ENCODE measurements around the gene CD72. TPM values are rescaled to one million over a fixed set of nuclear protein-coding genes. Genes with fewer than 3 reads are reported as not detected.

CD72 gene
- total RNA-seq, 1 donor from 2014 or later, result 3.1 TPM

DNA sequence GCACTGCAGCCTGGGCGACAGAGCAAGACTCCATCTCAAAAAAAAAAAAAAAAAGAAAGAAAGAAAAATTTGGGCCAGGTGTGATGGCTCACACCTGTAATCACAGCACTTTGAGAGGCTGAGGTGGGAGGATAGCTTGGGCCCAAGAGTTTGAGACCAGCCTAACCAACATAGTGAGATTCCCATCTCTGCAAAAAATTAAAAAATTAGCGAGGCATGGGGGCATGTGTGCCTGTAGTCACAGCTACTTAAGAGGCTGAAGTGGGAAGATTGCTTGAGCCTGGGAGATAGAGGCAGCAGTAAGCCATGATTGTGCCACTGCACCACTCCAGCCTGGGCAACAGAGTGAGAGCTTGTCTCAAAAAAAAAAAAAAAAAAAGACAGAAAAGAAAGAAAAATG is 35.4 kb upstream of the CD72 start:
- DNase-seq (ENCODE audit: low spot score, unreplicated experiment), result no peak
- H3K36me3 Mint-ChIP-seq (ENCODE audit: insufficient read depth), result peaks cover 2% of the 10 kb centered on the region
- H3K4me1 Mint-ChIP-seq (ENCODE audit: low read depth), result peaks cover 13% of the 10 kb centered on the region
- no peaks in the 10 kb centered on the region for H3K9me3 Mint-ChIP-seq (ENCODE audit: low read depth)
- H3K27ac Mint-ChIP-seq, result no peak overlapping the region
- TF ChIP-seq, protein P1, sequence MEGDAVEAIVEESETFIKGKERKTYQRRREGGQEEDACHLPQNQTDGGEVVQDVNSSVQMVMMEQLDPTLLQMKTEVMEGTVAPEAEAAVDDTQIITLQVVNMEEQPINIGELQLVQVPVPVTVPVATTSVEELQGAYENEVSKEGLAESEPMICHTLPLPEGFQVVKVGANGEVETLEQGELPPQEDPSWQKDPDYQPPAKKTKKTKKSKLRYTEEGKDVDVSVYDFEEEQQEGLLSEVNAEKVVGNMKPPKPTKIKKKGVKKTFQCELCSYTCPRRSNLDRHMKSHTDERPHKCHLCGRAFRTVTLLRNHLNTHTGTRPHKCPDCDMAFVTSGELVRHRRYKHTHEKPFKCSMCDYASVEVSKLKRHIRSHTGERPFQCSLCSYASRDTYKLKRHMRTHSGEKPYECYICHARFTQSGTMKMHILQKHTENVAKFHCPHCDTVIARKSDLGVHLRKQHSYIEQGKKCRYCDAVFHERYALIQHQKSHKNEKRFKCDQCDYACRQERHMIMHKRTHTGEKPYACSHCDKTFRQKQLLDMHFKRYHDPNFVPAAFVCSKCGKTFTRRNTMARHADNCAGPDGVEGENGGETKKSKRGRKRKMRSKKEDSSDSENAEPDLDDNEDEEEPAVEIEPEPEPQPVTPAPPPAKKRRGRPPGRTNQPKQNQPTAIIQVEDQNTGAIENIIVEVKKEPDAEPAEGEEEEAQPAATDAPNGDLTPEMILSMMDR (IDR thresholded peaks at IDR 0.05; ENCODE audit: unreplicated experiment), result no peak
- peaks cover 8% of the 10 kb centered on the region for H3K27me3 Mint-ChIP-seq
- H3K4me3 Mint-ChIP-seq (ENCODE audit: low read depth), result no peak overlapping the region

- TF ChIP-seq, protein P1 (IDR thresholded peaks at IDR 0.05; ENCODE audit: unreplicated experiment), result no peak
- Mint-ChIP-seq H3K4me3 (ENCODE audit: low read depth) (no peak overlapping the region), H3K27ac (no peak overlapping the region), H3K27me3 (peaks cover 15% of the 10 kb centered on the region), H3K36me3 (ENCODE audit: insufficient read depth) (peaks cover under 1% of the 10 kb centered on the region), H3K9me3 (ENCODE audit: low read depth) (no peaks in the 10 kb centered on the region), H3K4me1 (ENCODE audit: low read depth) (peaks cover 13% of the 10 kb centered on the region)
- no peak for DNase-seq (ENCODE audit: low spot score, unreplicated experiment)
These were observed 34.6 kb upstream of the CD72 start for GRCh38 chr9:35652829-35653209.

- no peak overlapping the region for H3K4me3 Mint-ChIP-seq (ENCODE audit: low read depth)
- H3K9me3 Mint-ChIP-seq (ENCODE audit: low read depth), result no peaks in the 10 kb centered on the region
- TF ChIP-seq, protein P1 (IDR thresholded peaks at IDR 0.05; ENCODE audit: unreplicated experiment), result no peak
- peaks cover 15% of the 10 kb centered on the region for H3K4me1 Mint-ChIP-seq (ENCODE audit: low read depth)
- no peaks in the 10 kb centered on the region for H3K36me3 Mint-ChIP-seq (ENCODE audit: insufficient read depth)
- no peak for DNase-seq (ENCODE audit: low spot score, unreplicated experiment)
- no peak overlapping the region for H3K27ac Mint-ChIP-seq
- H3K27me3 Mint-ChIP-seq, result peaks cover 18% of the 10 kb centered on the region
These were observed 34.0 kb upstream of the CD72 start for GRCh38 chr9:35651956-35652828.

DNA sequence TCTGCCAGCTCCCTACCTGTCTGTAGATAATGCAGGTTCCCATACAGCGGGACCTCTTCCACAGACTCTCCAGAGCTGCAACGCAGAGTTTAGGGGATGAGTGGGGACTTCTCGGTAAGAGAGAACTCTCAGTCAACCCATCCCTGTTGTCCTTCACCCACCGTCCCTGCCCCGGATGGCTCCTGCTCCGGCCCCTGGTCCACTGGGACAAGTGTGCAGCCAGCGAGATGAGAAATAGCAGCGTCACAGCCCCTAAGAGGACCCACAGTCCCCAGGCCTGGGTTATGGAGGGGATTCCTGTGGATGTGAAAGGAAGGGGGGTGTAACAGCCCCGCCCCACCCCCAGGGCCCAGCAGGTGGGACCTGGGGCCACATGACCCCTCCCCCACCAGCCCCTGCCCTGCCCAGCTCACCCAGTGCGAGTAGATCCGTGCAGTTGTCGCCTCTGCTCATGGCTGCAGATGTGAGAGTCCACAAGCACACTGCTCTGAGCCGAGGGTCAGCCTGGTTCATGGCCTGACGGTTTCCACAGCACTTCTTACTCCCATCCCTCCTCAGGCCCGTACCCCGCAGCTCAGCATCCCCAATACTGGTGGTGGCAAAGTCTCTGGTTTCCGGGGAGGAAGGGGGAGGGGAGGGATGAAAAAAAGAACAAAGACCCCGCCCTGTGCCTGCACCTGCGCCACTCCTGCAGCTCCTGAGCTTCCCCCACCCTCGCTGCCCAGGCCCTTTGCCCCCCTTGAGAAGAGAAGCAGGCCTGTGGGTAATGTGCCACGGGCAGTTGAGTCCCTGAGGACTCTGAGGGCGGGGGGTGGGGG is 32.3 kb upstream of the CD72 start, which contains the start of gene SIT1:
SIT1 (minus strand) TSS at position 591 of the 818 bp plus-strand sequence; CDS start at position 513, 78 bp downstream.
- H3K27ac Mint-ChIP-seq, result no peak within 1 kb of the TSS

More for the DNA sequence above, 32.3 kb upstream of the CD72 start, which contains the start of gene SIT1:
- no peak for DNase-seq (ENCODE audit: low spot score, unreplicated experiment)
- no peaks in the 10 kb centered on the region for H3K36me3 Mint-ChIP-seq (ENCODE audit: insufficient read depth)
- H3K4me3 Mint-ChIP-seq (ENCODE audit: low read depth), result peak within 1 kb of the TSS; percentile 16
- H3K4me1 Mint-ChIP-seq (ENCODE audit: low read depth), result peaks cover 17% of the 10 kb centered on the region
- H3K9me3 Mint-ChIP-seq (ENCODE audit: low read depth), result no peaks in the 10 kb centered on the region
- TF ChIP-seq, protein P1 (IDR thresholded peaks at IDR 0.05; ENCODE audit: unreplicated experiment), result no peak
- H3K27me3 Mint-ChIP-seq, result peaks cover 11% of the 10 kb centered on the region

All from progenitor cell of endocrine pancreas (in vitro differentiated cells).